Choroid plexus epithelial cell (primary cell): Measurements from ENCODE around the gene SIRT5.

Experiments
- DNase-seq: peaks from one replicate; pipeline ENCODE4 v3.0.0-alpha.2; 2010; ENCODE audit warnings: low read depth
- H3K4me3 ChIP-seq: 2 replicates; pipeline ENCODE4 v1.5.1; 2011; ENCODE audit warnings: low read depth, mild to moderate bottlenecking, control low read depth, low read length, moderate library complexity
- TF ChIP-seq, protein P1 (sequence below): conservative IDR thresholded peaks from 2 replicates; pipeline ENCODE4 v1.5.1; 2011; ENCODE audit warnings: low read depth, mild to moderate bottlenecking, control low read depth, inconsistent platforms, low read length, moderate library complexity

The SIRT5 gene

DNA sequence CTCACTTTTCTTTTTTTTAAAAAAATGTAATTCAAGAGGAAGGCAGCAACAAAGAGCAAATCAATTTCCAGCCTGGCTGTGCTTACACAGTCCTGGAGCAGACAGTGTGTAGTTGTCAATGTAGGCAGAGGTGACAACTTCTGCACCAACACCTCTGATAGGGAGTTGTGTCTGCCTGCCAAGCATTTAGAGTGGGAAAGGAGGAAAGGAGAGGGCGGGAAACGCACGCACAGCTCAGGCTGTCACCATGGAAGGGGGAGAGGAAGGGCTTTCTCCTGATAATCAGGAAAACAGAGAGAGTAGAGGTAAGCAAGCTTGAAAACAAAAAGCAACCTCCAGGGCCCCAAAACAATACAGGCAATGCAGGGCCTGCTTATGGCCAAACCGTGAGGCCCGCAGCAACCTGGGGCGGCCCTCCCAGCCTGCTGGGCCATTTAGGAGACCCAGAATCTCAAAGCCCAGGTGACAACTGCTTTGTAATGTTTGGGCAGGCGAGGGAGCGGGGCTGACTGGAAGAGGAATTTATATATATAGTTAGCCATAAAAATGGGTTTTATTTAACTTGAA, 45.5 kb upstream of the SIRT5 start:
- TF ChIP-seq, protein P1, sequence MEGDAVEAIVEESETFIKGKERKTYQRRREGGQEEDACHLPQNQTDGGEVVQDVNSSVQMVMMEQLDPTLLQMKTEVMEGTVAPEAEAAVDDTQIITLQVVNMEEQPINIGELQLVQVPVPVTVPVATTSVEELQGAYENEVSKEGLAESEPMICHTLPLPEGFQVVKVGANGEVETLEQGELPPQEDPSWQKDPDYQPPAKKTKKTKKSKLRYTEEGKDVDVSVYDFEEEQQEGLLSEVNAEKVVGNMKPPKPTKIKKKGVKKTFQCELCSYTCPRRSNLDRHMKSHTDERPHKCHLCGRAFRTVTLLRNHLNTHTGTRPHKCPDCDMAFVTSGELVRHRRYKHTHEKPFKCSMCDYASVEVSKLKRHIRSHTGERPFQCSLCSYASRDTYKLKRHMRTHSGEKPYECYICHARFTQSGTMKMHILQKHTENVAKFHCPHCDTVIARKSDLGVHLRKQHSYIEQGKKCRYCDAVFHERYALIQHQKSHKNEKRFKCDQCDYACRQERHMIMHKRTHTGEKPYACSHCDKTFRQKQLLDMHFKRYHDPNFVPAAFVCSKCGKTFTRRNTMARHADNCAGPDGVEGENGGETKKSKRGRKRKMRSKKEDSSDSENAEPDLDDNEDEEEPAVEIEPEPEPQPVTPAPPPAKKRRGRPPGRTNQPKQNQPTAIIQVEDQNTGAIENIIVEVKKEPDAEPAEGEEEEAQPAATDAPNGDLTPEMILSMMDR = no peak
- H3K4me3 ChIP-seq = no peak overlapping the region
- DNase-seq = no peak

DNA sequence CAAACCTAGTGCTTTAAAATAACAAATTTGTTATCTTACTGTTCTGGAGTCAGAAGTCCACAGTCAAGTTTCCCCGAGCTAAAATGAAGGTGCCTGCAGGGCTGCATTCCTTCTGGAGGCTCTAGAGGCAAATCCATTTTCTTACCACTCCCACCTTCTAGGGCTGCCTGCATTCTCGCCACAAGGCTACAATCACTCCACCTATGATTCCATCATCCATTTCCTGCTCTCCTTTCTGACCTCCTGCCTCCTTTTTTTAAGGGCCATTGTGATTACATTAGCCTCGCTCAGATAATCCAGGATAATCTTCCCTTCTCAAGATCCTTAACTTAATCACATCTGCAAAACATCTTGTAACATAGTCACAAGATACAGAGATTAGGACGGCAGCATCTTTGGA, 42.4 kb upstream of the SIRT5 start:
- no peak overlapping the region for H3K4me3 ChIP-seq
- DNase-seq = no peak
- TF ChIP-seq, protein P1 = no peak

DNA sequence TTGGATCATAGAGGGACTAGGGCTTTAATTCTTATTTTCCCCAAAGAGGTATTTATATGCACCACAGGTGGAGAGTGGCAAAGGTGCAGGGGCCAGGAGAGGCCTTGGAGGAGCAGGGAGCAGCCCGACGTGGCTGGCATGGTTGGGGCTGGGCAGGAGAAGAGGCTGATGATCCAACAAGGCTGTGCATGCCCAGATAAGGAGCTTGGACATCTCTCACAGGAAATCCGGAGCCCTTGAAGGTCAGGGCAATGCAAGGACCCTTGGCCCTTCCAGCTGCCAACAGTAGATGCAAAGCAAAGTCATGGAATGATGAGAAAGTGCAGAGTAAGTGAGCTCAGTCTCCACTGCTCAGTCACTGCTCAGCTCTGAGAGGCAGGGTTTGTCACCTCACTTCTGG, 39.9 kb upstream of the SIRT5 start:
- TF ChIP-seq, protein P1 = no peak
- no peak overlapping the region for H3K4me3 ChIP-seq
- no peak for DNase-seq

DNA sequence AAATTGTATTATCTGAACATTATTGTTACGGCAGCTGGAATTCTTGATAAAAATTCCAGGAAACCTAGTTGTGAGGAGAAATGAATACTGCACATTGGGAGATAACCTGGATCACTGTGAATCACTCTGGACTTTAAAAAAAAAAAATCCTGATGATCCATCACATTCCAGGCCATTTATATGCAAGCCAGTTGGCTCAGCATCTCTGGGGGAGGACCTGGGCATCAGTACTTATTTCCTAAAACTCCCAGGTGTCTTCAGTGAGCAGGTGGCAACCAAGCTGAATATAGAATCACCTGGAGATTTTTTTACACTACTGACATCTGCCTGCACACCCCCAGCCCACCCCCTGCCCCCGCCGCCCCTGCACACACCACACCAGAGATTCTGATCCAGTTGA, 39.1 kb upstream of the SIRT5 start:
- no peak overlapping the region for H3K4me3 ChIP-seq
- DNase-seq = no peak
- TF ChIP-seq, protein P1 = no peak

DNA sequence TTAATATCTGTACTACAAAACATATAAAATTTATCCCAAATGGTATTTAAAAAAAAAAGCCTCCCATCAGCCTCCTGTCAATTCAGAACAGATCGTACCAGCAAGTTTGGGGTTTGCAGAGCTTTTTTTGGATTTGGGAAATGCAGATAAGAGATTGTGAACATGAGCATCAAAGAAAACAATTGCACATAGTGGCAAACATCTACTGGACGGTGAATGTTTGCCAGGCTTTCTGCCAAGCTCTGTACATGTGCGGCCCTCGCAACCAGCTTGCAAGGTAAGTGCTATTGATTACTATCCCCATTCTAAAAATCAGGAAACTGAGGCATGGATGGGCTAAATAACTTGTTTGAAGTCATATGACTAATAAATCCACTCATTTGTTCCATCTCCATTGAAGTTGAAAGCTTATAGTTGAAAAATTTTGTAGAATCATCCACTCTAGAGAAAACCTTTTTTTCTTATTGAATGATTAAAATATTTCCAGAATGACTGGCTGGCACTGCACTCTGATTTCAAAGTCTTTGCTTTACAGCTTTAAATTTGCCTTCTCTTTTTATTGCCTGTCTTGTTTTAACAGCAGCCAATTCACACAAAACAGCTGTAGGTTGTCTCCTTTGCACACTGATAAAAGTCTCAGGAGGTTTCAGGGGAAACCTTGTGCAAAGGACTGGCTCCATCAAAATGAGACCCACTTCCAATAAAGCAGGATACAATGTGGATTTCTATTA, 37.4 kb upstream of the SIRT5 start:
- no peak overlapping the region for H3K4me3 ChIP-seq
- TF ChIP-seq, protein P1 = no peak
- DNase-seq = no peak

DNA sequence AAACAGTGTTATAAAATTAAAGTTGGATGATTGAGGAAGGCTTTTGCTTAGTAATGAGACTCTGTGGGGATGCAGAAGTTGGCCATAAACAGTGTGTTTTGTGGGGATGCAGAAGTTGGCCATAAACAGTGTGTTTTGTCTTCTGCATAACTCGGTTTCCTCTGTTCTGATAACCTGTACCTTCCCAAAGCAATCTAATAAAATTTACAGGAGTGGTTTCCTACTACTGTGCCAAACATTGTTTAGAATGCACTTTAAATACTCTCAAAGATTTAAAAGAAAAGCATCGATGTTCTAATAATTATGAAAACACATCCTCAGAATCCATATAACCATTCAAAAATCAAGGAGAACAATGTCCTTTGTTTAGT, 36.9 kb upstream of the SIRT5 start:
- no peak overlapping the region for H3K4me3 ChIP-seq
- TF ChIP-seq, protein P1 = no peak
- DNase-seq = no peak

DNA sequence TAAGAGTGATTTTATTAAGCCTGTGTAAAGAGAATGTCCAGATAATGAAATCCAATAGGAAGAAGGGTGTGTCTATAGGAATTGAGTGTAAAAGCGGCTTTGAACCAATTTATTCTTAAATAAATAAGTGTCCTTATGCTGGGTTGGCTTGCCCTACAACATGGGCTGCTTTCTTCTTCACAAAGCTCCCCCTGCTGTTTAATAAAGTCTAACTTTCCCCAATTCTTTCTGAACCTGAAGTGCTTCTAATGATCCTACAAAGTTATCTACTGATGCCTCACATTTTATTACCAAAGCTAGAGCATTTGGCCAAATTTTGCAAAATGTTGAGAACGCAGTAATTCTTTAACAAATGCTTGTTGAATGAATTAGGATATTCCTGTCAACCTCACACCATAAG, 36.3 kb upstream of the SIRT5 start:
- TF ChIP-seq, protein P1 = peak; percentile 64
- H3K4me3 ChIP-seq = no peak overlapping the region
- DNase-seq = peak; percentile 85
